Hypothalamus (tissue), 51 donors: Measurements from ENCODE around the gene PLEKHM3.
A peak's percentile ranks its signal among the peaks of the same experiment; 100 is the strongest.
"Not testable (repeated sequence)": the region's sequence is repeated elsewhere in the genome, so short reads cannot be mapped to it uniquely, and the experiment has no call there.

ENCODE experiments used
- DNase-seq, 51 donors: peaks; one replicate each; lab custom pipeline; 2025; lab: John Stamatoyannopoulos, UW

Gene PLEKHM3

GRCh38 chr2:207952564-207953345 is 72.6 kb downstream of the PLEKHM3 start:
- no peak for DNase-seq

- DNase-seq: no peak
Measured at GRCh38 chr2:207951734-207952470, 73.4 kb downstream of the PLEKHM3 start.

GRCh38 chr2:207950761-207951114 is 74.6 kb downstream of the PLEKHM3 start:
- no peak for DNase-seq

- DNase-seq: no peak
Measured at GRCh38 chr2:207950063-207950760, 75.1 kb downstream of the PLEKHM3 start.

GRCh38 chr2:207949245-207949644 is 76.1 kb downstream of the PLEKHM3 start:
- DNase-seq: not testable (repeated sequence)

- no peak for DNase-seq
Measured at GRCh38 chr2:207944979-207945600, 80.2 kb downstream of the PLEKHM3 start.

- DNase-seq: no peak
Measured at GRCh38 chr2:207944334-207944733, 81.0 kb downstream of the PLEKHM3 start.

- no peak for DNase-seq
Measured at GRCh38 chr2:207939342-207940108, 85.8 kb downstream of the PLEKHM3 start.

GRCh38 chr2:207938886-207939285 is 86.4 kb downstream of the PLEKHM3 start:
- no peak for DNase-seq

GRCh38 chr2:207938415-207938814 is 86.9 kb downstream of the PLEKHM3 start:
- no peak for DNase-seq

- DNase-seq: no peak
Measured at GRCh38 chr2:207937823-207938222, 87.5 kb downstream of the PLEKHM3 start.

- no peak for DNase-seq
Measured at GRCh38 chr2:207937253-207937652, 88.1 kb downstream of the PLEKHM3 start.

GRCh38 chr2:207936380-207936779 is 88.9 kb downstream of the PLEKHM3 start:
- DNase-seq: no peak

GRCh38 chr2:207935991-207936370 is 89.3 kb downstream of the PLEKHM3 start:
- DNase-seq: no peak

- no peak for DNase-seq
Measured at GRCh38 chr2:207935121-207935990, 90.0 kb downstream of the PLEKHM3 start.

GRCh38 chr2:207934720-207935119 is 90.6 kb downstream of the PLEKHM3 start:
- no peak for DNase-seq

GRCh38 chr2:207933396-207934065 is 91.8 kb downstream of the PLEKHM3 start:
- DNase-seq: peak in 1 of 51 donors; percentile 4

GRCh38 chr2:207932106-207932505 is 93.2 kb downstream of the PLEKHM3 start:
- DNase-seq: no peak

- no peak for DNase-seq
Measured at GRCh38 chr2:207930747-207931146, 94.6 kb downstream of the PLEKHM3 start.
